HG02938 (cell line): ENCODE measurements around the gene ADGRA3.

Experiments
- ATAC-seq: cut with Tn5 transposase; IDR thresholded peaks from one replicate; pipeline ENCODE4 v1.9.1; 2021; ENCODE audit warnings: mild to moderate bottlenecking, moderate library complexity; ENCODE audit not compliant: unreplicated experiment

ADGRA3 gene

GRCh38 chr4:22454216-22454838 is 61.5 kb downstream of the ADGRA3 start:
- no peak for ATAC-seq

GRCh38 chr4:22444813-22445212 is 71.1 kb downstream of the ADGRA3 start:
- ATAC-seq, result no peak

DNA sequence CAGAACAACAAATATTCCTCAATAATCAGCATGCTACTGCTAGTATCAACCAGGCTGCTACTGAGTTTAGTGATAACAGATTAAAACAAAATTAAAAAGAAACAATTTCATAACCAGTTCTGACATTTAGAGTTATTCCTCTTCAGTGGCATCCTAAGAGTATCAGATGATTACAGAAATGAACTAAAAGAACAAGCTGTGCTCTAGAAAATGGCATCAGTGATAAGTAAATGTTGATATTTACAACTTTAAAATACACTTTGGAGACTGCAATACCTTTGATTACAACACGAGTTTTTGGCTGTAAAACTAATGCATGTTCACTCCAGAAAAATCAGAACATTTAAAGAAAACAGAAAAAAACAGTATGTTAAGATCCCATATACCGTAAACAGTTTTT is 72.9 kb downstream of the ADGRA3 start:
- ATAC-seq, result no peak

DNA sequence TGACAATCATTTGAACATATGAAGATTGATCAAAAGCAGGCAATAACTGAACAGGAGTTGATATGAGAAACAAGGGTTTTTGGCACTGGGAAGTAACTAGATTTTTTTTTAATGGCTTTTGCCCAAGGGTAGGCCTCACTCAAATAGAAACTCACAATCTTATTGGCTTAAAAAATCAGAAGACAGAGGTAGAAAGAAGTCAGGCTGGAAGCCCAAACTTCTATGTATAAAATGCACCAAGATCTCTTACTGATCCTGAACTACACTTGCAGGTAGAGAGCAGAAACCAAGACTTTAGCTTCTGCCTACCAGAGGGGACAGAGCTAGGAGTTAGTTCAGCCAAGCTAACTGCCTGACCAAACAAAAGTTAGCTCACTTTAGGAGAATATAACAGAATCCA is 74.9 kb downstream of the ADGRA3 start:
- ATAC-seq, result no peak

DNA sequence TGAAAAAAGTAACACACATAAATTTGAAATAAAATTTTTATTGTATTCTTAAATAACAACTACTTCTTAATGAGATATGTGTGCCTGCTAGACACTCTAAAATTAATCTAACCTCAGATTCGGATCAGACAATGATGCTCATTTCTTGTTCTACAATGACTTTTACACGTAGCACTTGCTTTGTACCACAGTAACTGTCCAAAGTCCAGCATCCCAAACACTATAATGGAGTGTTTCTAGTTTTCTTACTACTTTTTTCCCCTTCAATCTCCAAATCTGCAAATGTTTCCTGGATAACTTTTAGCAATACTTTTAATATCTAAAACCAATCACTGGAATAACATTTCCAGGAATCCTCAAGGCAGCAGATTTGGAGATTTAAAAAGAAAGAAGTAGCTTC is 75.9 kb downstream of the ADGRA3 start:
- ATAC-seq, result no peak

DNA sequence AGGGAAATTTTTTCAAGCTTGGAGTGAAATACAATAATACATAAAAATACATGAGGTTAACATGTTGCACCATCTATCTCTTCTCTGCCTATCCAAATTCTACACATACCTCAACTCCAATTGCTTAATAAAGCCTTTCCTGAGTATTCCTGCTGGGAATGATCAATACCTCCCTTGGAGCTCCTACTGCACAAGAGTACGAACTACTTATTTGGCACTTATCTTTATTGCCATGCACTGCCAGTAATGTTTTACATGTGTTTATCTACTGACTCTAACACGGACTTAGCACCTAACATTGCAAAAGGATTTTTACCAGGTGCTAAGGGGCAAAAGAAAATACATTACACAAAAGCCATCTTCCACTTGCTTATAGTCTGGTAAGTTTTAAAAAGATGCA is 80.2 kb downstream of the ADGRA3 start:
- ATAC-seq, result no peak

- no peak for ATAC-seq
Measured at GRCh38 chr4:22434895-22435294, 81.0 kb downstream of the ADGRA3 start.

DNA sequence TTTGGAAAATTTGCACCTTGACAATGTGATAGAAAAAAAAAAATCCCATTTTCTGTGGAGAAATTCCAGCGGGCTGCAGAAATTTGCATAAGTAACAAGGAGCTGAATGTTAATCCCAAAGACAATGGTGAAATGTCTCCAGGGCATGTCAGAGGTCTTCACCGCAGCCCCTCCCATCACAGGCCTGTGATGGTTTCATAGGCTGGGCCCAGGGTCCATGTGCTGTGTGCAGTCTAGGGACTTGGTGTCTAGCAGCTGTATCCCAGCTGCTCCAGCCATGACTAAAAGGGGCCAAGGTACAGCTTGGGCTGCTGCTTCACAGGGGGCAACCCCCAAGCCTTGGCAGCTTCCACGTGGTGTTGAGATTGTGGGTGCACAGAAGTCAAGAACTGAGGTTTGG is 85.2 kb downstream of the ADGRA3 start:
- ATAC-seq, result no peak

GRCh38 chr4:22428441-22428840 is 87.4 kb downstream of the ADGRA3 start:
- no peak for ATAC-seq

DNA sequence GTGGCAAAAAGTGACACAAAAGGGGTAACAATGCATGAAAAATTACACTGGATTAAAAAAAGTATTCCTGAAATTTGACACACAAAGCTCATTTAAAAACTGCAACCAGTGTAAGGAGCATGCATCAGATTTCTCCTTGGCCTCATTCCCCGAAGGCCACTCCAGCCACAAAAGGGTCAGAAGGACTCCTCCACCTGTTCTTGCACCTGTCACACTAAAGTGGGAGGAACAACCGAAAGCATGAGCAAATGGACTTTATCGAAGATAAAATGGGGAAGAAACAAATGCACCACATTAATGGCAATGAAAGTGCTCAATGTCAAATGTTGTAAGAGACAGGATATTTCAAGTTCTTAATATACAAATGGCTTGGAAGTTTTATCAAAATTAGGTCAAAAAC is 88.2 kb downstream of the ADGRA3 start:
- no peak for ATAC-seq

- no peak for ATAC-seq
Measured at GRCh38 chr4:22420291-22420690, 95.6 kb downstream of the ADGRA3 start.

GRCh38 chr4:22417408-22417807 is 98.5 kb downstream of the ADGRA3 start:
- no peak for ATAC-seq

DNA sequence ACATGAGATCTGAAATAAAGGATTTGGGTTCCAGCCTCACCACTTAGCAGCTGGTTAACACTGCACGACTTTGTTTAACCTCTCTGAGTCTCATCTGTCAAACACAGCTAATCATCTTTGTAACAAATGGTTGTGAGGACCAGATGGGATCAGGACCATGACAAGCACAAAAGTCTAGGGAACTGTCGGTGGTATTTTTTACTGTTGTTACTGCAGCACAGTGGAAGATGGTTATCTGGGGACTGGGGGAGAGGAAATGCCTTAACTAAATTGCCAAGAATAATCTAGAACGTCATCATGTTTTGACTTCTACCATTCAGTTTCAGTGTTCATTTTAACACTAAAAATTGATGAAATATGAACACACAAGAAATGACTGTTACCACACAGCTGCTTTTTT is 99.5 kb downstream of the ADGRA3 start:
- no peak for ATAC-seq

- no peak for ATAC-seq
Measured at GRCh38 chr4:22414833-22415232, 101.0 kb downstream of the ADGRA3 start.

DNA sequence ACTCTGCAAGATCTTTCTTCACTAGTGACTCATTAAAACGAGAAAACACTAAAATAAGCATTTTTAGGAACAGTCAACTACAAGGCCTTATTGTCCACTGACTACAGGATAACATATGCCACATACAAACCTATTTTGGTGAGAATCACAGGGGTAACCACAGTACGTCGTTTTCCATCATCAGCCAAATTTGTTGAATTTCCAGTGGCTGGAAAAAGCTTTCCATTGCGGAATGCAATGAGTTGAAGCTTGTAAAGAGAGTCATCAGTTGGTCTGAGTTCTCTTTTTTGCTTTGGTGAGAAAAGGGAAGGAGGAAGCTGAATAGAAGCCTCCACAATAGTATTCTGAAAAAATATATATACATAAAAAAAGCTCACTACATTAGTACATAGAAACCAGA is 102.4 kb downstream of the ADGRA3 start:
- no peak for ATAC-seq

DNA sequence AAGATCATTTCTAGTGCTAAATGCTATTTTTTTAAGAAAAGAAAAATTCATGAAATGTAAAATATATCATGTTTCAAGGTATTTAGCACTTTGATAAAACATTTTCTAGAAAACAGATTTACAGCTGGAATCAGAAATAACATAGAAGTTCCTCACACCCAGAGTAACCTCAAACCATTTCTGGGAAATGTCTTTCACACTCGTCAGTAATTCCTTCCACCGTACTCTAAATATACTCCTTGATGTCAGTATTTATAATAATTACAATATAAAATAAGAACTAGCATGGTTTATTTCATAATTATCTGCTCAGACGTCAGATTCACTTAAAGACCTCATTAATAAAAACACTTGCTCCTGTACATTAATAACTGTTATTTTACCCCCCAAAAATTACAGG is 103.9 kb downstream of the ADGRA3 start:
- ATAC-seq, result no peak

DNA sequence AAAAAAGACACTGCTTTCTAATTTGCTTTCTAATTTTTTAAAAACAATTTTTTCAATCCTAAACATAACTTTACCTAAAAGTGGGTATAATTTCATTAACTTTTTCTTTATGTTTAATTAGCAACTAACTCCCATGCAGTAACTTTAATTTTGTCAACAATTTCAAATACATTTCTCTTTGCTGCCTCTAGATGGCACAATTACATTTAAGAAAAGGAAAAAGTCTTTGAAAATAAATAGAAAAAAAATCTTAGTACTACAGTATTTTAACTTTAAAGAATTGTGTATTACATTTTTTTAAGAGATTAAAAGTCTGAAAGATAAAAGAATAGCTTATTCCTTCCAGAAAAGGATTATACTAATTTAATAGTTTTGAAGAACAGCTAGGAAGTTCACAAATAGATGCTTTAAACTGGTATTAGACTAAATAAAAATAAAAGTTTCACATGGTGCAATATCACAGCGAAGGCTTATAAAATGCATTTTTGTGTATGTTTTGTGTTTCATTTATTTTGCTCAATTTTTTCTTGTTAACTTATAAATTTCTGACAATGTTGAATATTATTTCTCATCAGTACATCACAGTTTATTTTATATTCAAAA is 105.1 kb downstream of the ADGRA3 start:
- ATAC-seq, result no peak

GRCh38 chr4:22408474-22408873 is 107.4 kb downstream of the ADGRA3 start:
- no peak for ATAC-seq

- peak; percentile 83 for ATAC-seq
Measured at GRCh38 chr4:22407361-22407760, 108.5 kb downstream of the ADGRA3 start.

DNA sequence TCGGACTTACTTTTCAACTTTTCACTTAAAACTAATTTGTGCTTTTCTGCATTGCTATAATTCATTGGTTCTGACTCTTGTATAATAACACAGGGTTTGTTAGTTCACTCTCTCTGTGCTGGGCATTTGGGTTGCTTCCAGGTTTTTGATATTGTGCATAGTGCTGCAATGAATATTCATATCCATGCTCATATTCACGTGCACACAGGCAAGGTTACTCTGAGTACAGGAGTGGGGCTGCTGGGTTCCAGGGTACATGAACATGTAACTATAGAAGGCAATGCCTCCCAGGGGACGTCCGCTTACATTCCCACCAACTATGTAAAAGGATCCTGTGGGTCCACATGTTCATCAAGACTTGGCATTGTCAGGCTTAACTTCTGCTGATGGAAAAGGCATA is 117.2 kb downstream of the ADGRA3 start:
- ATAC-seq, result no peak

- no peak for ATAC-seq
Measured at GRCh38 chr4:22391551-22391950, 124.3 kb downstream of the ADGRA3 start.

- ATAC-seq, result peak; percentile 88
Measured at GRCh38 chr4:22389240-22389870, 126.5 kb downstream of the ADGRA3 start.

- no peak for ATAC-seq
Measured at GRCh38 chr4:22385611-22386011, 130.3 kb downstream of the ADGRA3 start.
